Activated CD8-positive, alpha-beta T cell treated with anti-CD3 and anti-CD28 coated beads, Interleukin-2, amount 10 ng/mL, durations not matched to agents 7 days and 5 days (primary cell): ENCODE results near the gene MYRIP. TPM values are rescaled to one million over a fixed set of nuclear protein-coding genes. Genes with fewer than 3 reads are reported as not detected.
A peak's percentile ranks its signal among the peaks of the same experiment; 100 is the strongest.

Experiments
- ATAC-seq: fragments of 150-1000 bp; cut with Tn5 transposase; one replicate; pipeline ENCODE4 v1.10.0; 2021; ENCODE audit warnings: moderate library complexity
- CTCF ChIA-PET: fragments of 350-600 bp; sonication (Branson Sonifier 250); formaldehyde crosslinking; loops from one replicate; lab custom pipeline; 2021; ENCODE audit warnings: antibody characterized with exemption; lab: Charles Lee
- POLR2A ChIA-PET: fragments of 350-600 bp; sonication (Branson Sonifier 250); formaldehyde crosslinking; loops from one replicate; lab custom pipeline; 2021; ENCODE audit warnings: antibody characterized with exemption; lab: Charles Lee
- DNase-seq: peaks from one replicate; pipeline ENCODE4 v3.0.0-alpha.2; 2020
- H3K27ac Mint-ChIP-seq: one replicate; pipeline ENCODE4 v1.8.0; 2021; ENCODE audit warnings: mild to moderate bottlenecking, mixed read lengths
- H3K27me3 Mint-ChIP-seq: one replicate; pipeline ENCODE4 v1.8.0; 2021; ENCODE audit warnings: low read depth, mixed read lengths
- H3K36me3 Mint-ChIP-seq: one replicate; pipeline ENCODE4 v1.8.0; 2021; ENCODE audit warnings: low read depth, mixed read lengths
- H3K4me1 Mint-ChIP-seq: one replicate; pipeline ENCODE4 v1.8.0; 2021; ENCODE audit warnings: low read depth, mixed read lengths
- H3K4me3 Mint-ChIP-seq: one replicate; pipeline ENCODE4 v1.8.0; 2021; ENCODE audit warnings: mild to moderate bottlenecking, mixed read lengths
- H3K9me3 Mint-ChIP-seq: one replicate; pipeline ENCODE4 v1.8.0; 2022; ENCODE audit warnings: mixed read lengths; ENCODE audit not compliant: insufficient read depth
- total RNA-seq, 2 experiments: library from RNA; stranded (reverse); gene quantifications; one replicate each; pipeline ENCODE4 v1.2.3, GENCODE V29; 2021

Gene MYRIP
- total RNA-seq, 2 experiments from 2014 or later = not detected

GRCh38 chr3:39980781-39981180 is 171.4 kb downstream of the MYRIP start:
- no peak overlapping the region for H3K27ac Mint-ChIP-seq
- H3K27me3 Mint-ChIP-seq = no peaks in the 10 kb centered on the region
- DNase-seq (no peak), ATAC-seq (no peak)
- no peaks in the 10 kb centered on the region for H3K4me1 Mint-ChIP-seq
- CTCF ChIA-PET = no interaction called here
- no peaks in the 10 kb centered on the region for H3K9me3 Mint-ChIP-seq
- POLR2A ChIA-PET = no interaction called here
- H3K4me3 Mint-ChIP-seq = no peak overlapping the region
- H3K36me3 Mint-ChIP-seq = no peaks in the 10 kb centered on the region

- H3K36me3 Mint-ChIP-seq = no peaks in the 10 kb centered on the region
- DNase-seq (no peak), ATAC-seq (no peak)
- no peaks in the 10 kb centered on the region for H3K9me3 Mint-ChIP-seq
- ChIA-PET POLR2A (no interaction called here), CTCF (interaction anchor here (0.8 kb wide), 1 partner anchor 699 kb away, joined by 3 read pairs; no protein-coding TSS in a partner anchor)
- H3K27me3 Mint-ChIP-seq = no peaks in the 10 kb centered on the region
- H3K27ac Mint-ChIP-seq = no peak overlapping the region
- no peak overlapping the region for H3K4me3 Mint-ChIP-seq
- no peaks in the 10 kb centered on the region for H3K4me1 Mint-ChIP-seq
Measured at GRCh38 chr3:39981547-39982184, 172.3 kb downstream of the MYRIP start.

- no peaks in the 10 kb centered on the region for H3K36me3 Mint-ChIP-seq
- no peaks in the 10 kb centered on the region for H3K27me3 Mint-ChIP-seq
- POLR2A ChIA-PET = no interaction called here
- CTCF ChIA-PET = interaction anchor here (0.8 kb wide), 1 partner anchor 698 kb away, joined by 3 read pairs; no protein-coding TSS in a partner anchor
- H3K4me3 Mint-ChIP-seq = no peak overlapping the region
- DNase-seq = no peak
- ATAC-seq = no peak
- no peak overlapping the region for H3K27ac Mint-ChIP-seq
- H3K4me1 Mint-ChIP-seq = no peaks in the 10 kb centered on the region
- H3K9me3 Mint-ChIP-seq = no peaks in the 10 kb centered on the region
Measured at GRCh38 chr3:39982665-39983357, 173.4 kb downstream of the MYRIP start.

- DNase-seq = no peak
- Mint-ChIP-seq H3K4me3 (no peak overlapping the region), H3K36me3 (no peaks in the 10 kb centered on the region), H3K4me1 (no peaks in the 10 kb centered on the region), H3K9me3 (no peaks in the 10 kb centered on the region), H3K27ac (no peak overlapping the region), H3K27me3 (peaks cover 2% of the 10 kb centered on the region)
- ChIA-PET POLR2A (no interaction called here), CTCF (no interaction called here)
- no peak for ATAC-seq
Measured at GRCh38 chr3:39989746-39990145, 180.3 kb downstream of the MYRIP start.

- no peak for ATAC-seq
- no peaks in the 10 kb centered on the region for H3K9me3 Mint-ChIP-seq
- peaks cover 2% of the 10 kb centered on the region for H3K27me3 Mint-ChIP-seq
- H3K4me1 Mint-ChIP-seq = no peaks in the 10 kb centered on the region
- no peak overlapping the region for H3K27ac Mint-ChIP-seq
- H3K36me3 Mint-ChIP-seq = no peaks in the 10 kb centered on the region
- ChIA-PET POLR2A (no interaction called here), CTCF (no interaction called here)
- peak; percentile 35 for DNase-seq
- no peak overlapping the region for H3K4me3 Mint-ChIP-seq
Measured at GRCh38 chr3:39990532-39990931, 181.1 kb downstream of the MYRIP start.

GRCh38 chr3:40008796-40009195 is 199.4 kb downstream of the MYRIP start:
- H3K27ac Mint-ChIP-seq = no peak overlapping the region
- H3K27me3 Mint-ChIP-seq = no peaks in the 10 kb centered on the region
- DNase-seq (no peak), ATAC-seq (no peak)
- CTCF ChIA-PET = no interaction called here
- POLR2A ChIA-PET = no interaction called here
- no peak overlapping the region for H3K4me3 Mint-ChIP-seq
- no peaks in the 10 kb centered on the region for H3K36me3 Mint-ChIP-seq
- no peaks in the 10 kb centered on the region for H3K4me1 Mint-ChIP-seq
- H3K9me3 Mint-ChIP-seq = no peaks in the 10 kb centered on the region

GRCh38 chr3:40009991-40010390 is 200.6 kb downstream of the MYRIP start:
- ChIA-PET CTCF (no interaction called here), POLR2A (no interaction called here)
- H3K4me1 Mint-ChIP-seq = no peaks in the 10 kb centered on the region
- ATAC-seq (no peak), DNase-seq (no peak)
- H3K36me3 Mint-ChIP-seq = no peaks in the 10 kb centered on the region
- H3K27me3 Mint-ChIP-seq = peaks cover 2% of the 10 kb centered on the region
- H3K27ac Mint-ChIP-seq = no peak overlapping the region
- no peak overlapping the region for H3K4me3 Mint-ChIP-seq
- H3K9me3 Mint-ChIP-seq = no peaks in the 10 kb centered on the region

GRCh38 chr3:40012381-40012780 is 203.0 kb downstream of the MYRIP start:
- ChIA-PET CTCF (no interaction called here), POLR2A (interaction anchor here (0.6 kb wide), 1 partner anchor 719 kb away, joined by 3 read pairs; no protein-coding TSS in a partner anchor)
- Mint-ChIP-seq H3K27ac (no peak overlapping the region), H3K4me1 (no peaks in the 10 kb centered on the region), H3K36me3 (no peaks in the 10 kb centered on the region), H3K4me3 (no peak overlapping the region), H3K27me3 (peaks cover 2% of the 10 kb centered on the region), H3K9me3 (no peaks in the 10 kb centered on the region)
- ATAC-seq (no peak), DNase-seq (no peak)

GRCh38 chr3:40016391-40016790 is 207.0 kb downstream of the MYRIP start:
- POLR2A ChIA-PET = no interaction called here
- H3K4me1 Mint-ChIP-seq = no peaks in the 10 kb centered on the region
- DNase-seq = no peak

GRCh38 chr3:40018369-40018768 is 209.0 kb downstream of the MYRIP start:
- ChIA-PET POLR2A (no interaction called here), CTCF (no interaction called here)
- Mint-ChIP-seq H3K27ac (no peak overlapping the region), H3K4me3 (no peak overlapping the region), H3K9me3 (no peaks in the 10 kb centered on the region), H3K36me3 (no peaks in the 10 kb centered on the region), H3K27me3 (peaks cover 9% of the 10 kb centered on the region), H3K4me1 (no peaks in the 10 kb centered on the region)
- DNase-seq (no peak), ATAC-seq (no peak)

More at GRCh38 chr3:40016391-40016790, 207.0 kb downstream of the MYRIP start:
- Mint-ChIP-seq H3K27ac (no peak overlapping the region), H3K4me3 (no peak overlapping the region), H3K36me3 (no peaks in the 10 kb centered on the region), H3K27me3 (peaks cover 9% of the 10 kb centered on the region), H3K9me3 (no peaks in the 10 kb centered on the region)
- CTCF ChIA-PET = no interaction called here
- ATAC-seq = no peak

GRCh38 chr3:40019376-40019775 is 210.0 kb downstream of the MYRIP start:
- ChIA-PET CTCF (no interaction called here), POLR2A (no interaction called here)
- Mint-ChIP-seq H3K27me3 (peaks cover 9% of the 10 kb centered on the region), H3K4me3 (no peak overlapping the region), H3K27ac (no peak overlapping the region), H3K36me3 (no peaks in the 10 kb centered on the region), H3K4me1 (no peaks in the 10 kb centered on the region), H3K9me3 (no peaks in the 10 kb centered on the region)
- DNase-seq = no peak
- ATAC-seq = no peak

GRCh38 chr3:40020689-40021088 is 211.3 kb downstream of the MYRIP start:
- peaks cover 7% of the 10 kb centered on the region for H3K27me3 Mint-ChIP-seq
- no peak for DNase-seq
- no peaks in the 10 kb centered on the region for H3K36me3 Mint-ChIP-seq
- ATAC-seq = no peak
- H3K4me3 Mint-ChIP-seq = no peak overlapping the region
- no peaks in the 10 kb centered on the region for H3K9me3 Mint-ChIP-seq
- no peaks in the 10 kb centered on the region for H3K4me1 Mint-ChIP-seq
- POLR2A ChIA-PET = no interaction called here
- H3K27ac Mint-ChIP-seq = no peak overlapping the region
- CTCF ChIA-PET = no interaction called here
